ENCODE measurements around the gene BDKRB1. TPM values are rescaled to one million over a fixed set of nuclear protein-coding genes. Genes with fewer than 3 reads are reported as not detected.
A peak's percentile ranks its signal among the peaks of the same experiment; 100 is the strongest.

The BDKRB1 gene
- total and polyA plus RNA-seq, 2 donors (not counting 1 experiment from before 2014, with no cell fraction given), result 5.4 to 22.5 TPM

GRCh38 chr14:96279564-96279963 lies 23.6 kb downstream of the BDKRB1 start:
- peaks cover 2% of the 10 kb centered on the region for H3K4me1 ChIP-seq (ENCODE audit: control insufficient read depth, extremely low read depth, insufficient read depth, low read length)
- TF ChIP-seq CTCF (conservative IDR thresholded peaks at IDR 0.05 in 1 of 2, IDR thresholded peaks at IDR 0.05 in 1 of 2; ENCODE audit: low read depth in 1 of 2, low read length in 2 of 2), result no peak
- TF ChIP-seq EZH2 (IDR thresholded peaks at IDR 0.05; ENCODE audit: low read length, missing control alignments), result no peak
- H3K9ac ChIP-seq (ENCODE audit: insufficient read depth, low read length), result no peak overlapping the region
- no peak overlapping the region for H3K27ac ChIP-seq (ENCODE audit: insufficient read depth, low read length)
- DNase-seq (ENCODE audit: low read depth in 2 of 2), result no peak
- no peaks in the 10 kb centered on the region for H3K27me3 ChIP-seq (ENCODE audit: control insufficient read depth, insufficient read depth, low read length)
- no peak overlapping the region for H3K4me3 ChIP-seq (replicated peaks in 1 of 4; ENCODE audit: control extremely low read depth in 1 of 4, insufficient read depth in 1 of 4, low read depth in 3 of 4, low read length in 4 of 4)
- H3K4me2 ChIP-seq (ENCODE audit: extremely low read depth, insufficient read depth, low read length), result no peak overlapping the region
- H3K79me2 ChIP-seq (ENCODE audit: control insufficient read depth, insufficient read depth, low read length), result no peaks in the 10 kb centered on the region
- no peak overlapping the region for H2AFZ ChIP-seq (ENCODE audit: low read length)
- H3K9me3 ChIP-seq (ENCODE audit: control insufficient read depth, insufficient read depth, low read depth, low read length), result peaks cover 2% of the 10 kb centered on the region
- peaks cover 4% of the 10 kb centered on the region for H3K36me3 ChIP-seq (ENCODE audit: control insufficient read depth, insufficient read depth, low read length)
- no peaks in the 10 kb centered on the region for H4K20me1 ChIP-seq (ENCODE audit: control insufficient read depth, extremely low read depth, insufficient read depth, low read length)

DNA sequence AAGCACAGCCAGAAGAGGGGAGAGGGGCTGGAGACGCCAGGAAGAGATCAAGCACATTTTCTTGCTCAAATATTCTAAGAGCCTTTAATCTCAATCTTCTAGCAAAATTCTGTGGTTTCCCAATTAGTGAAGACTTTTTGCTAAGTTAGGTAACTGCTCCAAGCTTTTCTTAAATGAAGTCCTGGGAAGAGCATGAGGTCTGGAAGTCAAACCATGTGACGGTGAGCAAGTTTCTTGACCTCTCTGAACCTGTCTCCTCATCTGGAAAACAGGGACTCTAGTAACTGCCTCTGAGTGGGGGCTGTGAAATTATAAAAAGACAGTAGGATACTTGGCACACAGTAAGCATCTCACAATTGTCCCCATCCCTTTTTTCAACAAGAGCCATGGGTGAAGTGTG lies 24.1 kb downstream of the BDKRB1 start:
- no peak for DNase-seq (ENCODE audit: low read depth in 2 of 2)
- H3K79me2 ChIP-seq (ENCODE audit: control insufficient read depth, insufficient read depth, low read length), result no peaks in the 10 kb centered on the region
- H3K9me3 ChIP-seq (ENCODE audit: control insufficient read depth, insufficient read depth, low read depth, low read length), result peaks cover 2% of the 10 kb centered on the region
- H3K4me3 ChIP-seq (replicated peaks in 1 of 4; ENCODE audit: control extremely low read depth in 1 of 4, insufficient read depth in 1 of 4, low read depth in 3 of 4, low read length in 4 of 4), result no peak overlapping the region
- H4K20me1 ChIP-seq (ENCODE audit: control insufficient read depth, extremely low read depth, insufficient read depth, low read length), result no peaks in the 10 kb centered on the region
- H3K36me3 ChIP-seq (ENCODE audit: control insufficient read depth, insufficient read depth, low read length), result peaks cover 4% of the 10 kb centered on the region
- H3K4me2 ChIP-seq (ENCODE audit: extremely low read depth, insufficient read depth, low read length), result no peak overlapping the region
- H2AFZ ChIP-seq (ENCODE audit: low read length), result no peak overlapping the region
- no peak overlapping the region for H3K27ac ChIP-seq (ENCODE audit: insufficient read depth, low read length)
- H3K27me3 ChIP-seq (ENCODE audit: control insufficient read depth, insufficient read depth, low read length), result no peaks in the 10 kb centered on the region
- no peak for TF ChIP-seq CTCF (conservative IDR thresholded peaks at IDR 0.05 in 1 of 2, IDR thresholded peaks at IDR 0.05 in 1 of 2; ENCODE audit: low read depth in 1 of 2, low read length in 2 of 2)
- no peak overlapping the region for H3K9ac ChIP-seq (ENCODE audit: insufficient read depth, low read length)
- H3K4me1 ChIP-seq (ENCODE audit: control insufficient read depth, extremely low read depth, insufficient read depth, low read length), result no peaks in the 10 kb centered on the region

GRCh38 chr14:96281486-96281885 lies 25.5 kb downstream of the BDKRB1 start:
- peak in 1 of 2 donors; percentile 42 for DNase-seq (ENCODE audit: low read depth in 2 of 2)

More at GRCh38 chr14:96281486-96281885, 25.5 kb downstream of the BDKRB1 start:
- TF ChIP-seq CTCF (conservative IDR thresholded peaks at IDR 0.05 in 1 of 2, IDR thresholded peaks at IDR 0.05 in 1 of 2; ENCODE audit: low read depth in 1 of 2, low read length in 2 of 2) (no peak), EZH2 (IDR thresholded peaks at IDR 0.05; ENCODE audit: low read length, missing control alignments) (no peak)
- no peak overlapping the region for H3K27ac ChIP-seq (ENCODE audit: insufficient read depth, low read length)
- H3K27me3 ChIP-seq (ENCODE audit: control insufficient read depth, insufficient read depth, low read length), result no peaks in the 10 kb centered on the region
- H3K36me3 ChIP-seq (ENCODE audit: control insufficient read depth, insufficient read depth, low read length), result peaks cover 4% of the 10 kb centered on the region
- H3K9me3 ChIP-seq (ENCODE audit: control insufficient read depth, insufficient read depth, low read depth, low read length), result peaks cover 2% of the 10 kb centered on the region
- H2AFZ ChIP-seq (ENCODE audit: low read length), result no peak overlapping the region
- H3K4me3 ChIP-seq (replicated peaks in 1 of 4; ENCODE audit: control extremely low read depth in 1 of 4, insufficient read depth in 1 of 4, low read depth in 3 of 4, low read length in 4 of 4), result no peak overlapping the region
- H4K20me1 ChIP-seq (ENCODE audit: control insufficient read depth, extremely low read depth, insufficient read depth, low read length), result no peaks in the 10 kb centered on the region
- H3K4me2 ChIP-seq (ENCODE audit: extremely low read depth, insufficient read depth, low read length), result no peak overlapping the region
- no peaks in the 10 kb centered on the region for H3K79me2 ChIP-seq (ENCODE audit: control insufficient read depth, insufficient read depth, low read length)
- no peaks in the 10 kb centered on the region for H3K4me1 ChIP-seq (ENCODE audit: control insufficient read depth, extremely low read depth, insufficient read depth, low read length)
- no peak overlapping the region for H3K9ac ChIP-seq (ENCODE audit: insufficient read depth, low read length)

All from fibroblast of lung (primary cell).